ENCODE measurements around the gene SKAP2. TPM values are rescaled to one million over a fixed set of nuclear protein-coding genes. Genes with fewer than 3 reads are reported as not detected.

Gene SKAP2
- polyA plus RNA-seq, 1 donor from 2014 or later, result 3.6 TPM

DNA sequence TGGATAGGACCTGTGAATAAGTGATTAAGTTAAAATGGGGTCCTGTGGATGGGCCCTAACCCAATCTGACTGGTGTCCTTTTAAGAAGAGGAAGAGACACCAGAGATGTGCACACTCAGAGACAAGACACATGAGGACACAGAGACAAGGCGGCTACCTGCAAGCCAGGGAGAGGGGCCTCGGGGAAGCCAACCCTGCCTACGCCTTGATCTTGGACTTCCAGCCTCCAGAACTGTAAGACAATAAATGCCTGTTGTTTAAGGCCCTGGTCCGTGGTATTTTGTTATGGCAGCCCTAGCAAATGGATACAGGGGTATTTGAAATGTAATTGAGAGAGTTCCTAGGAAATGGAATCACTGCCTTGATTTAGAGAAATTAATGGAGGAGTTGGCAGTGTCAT is 225.3 kb downstream of the SKAP2 start:
- no peak overlapping the region for H2AFZ ChIP-seq (ENCODE audit: low read depth, low read length)
- TF ChIP-seq EZH2 (IDR thresholded peaks at IDR 0.05; ENCODE audit: borderline replicate concordance, insufficient read depth, low read length, poor library complexity, severe bottlenecking) (no peak), MXI1 (conservative IDR thresholded peaks at IDR 0.05; ENCODE audit: poor library complexity, severe bottlenecking) (no peak), SMC3 (conservative IDR thresholded peaks at IDR 0.05; ENCODE audit: poor library complexity) (no peak), EP300 (conservative IDR thresholded peaks at IDR 0.05; ENCODE audit: poor library complexity, severe bottlenecking) (no peak), POLR2AphosphoS5 (IDR thresholded peaks at IDR 0.05) (no peak), TAF1 (IDR thresholded peaks at IDR 0.05; ENCODE audit: low read depth) (no peak), RAD21 (conservative IDR thresholded peaks at IDR 0.05) (no peak)
- TF ChIP-seq, protein P1, sequence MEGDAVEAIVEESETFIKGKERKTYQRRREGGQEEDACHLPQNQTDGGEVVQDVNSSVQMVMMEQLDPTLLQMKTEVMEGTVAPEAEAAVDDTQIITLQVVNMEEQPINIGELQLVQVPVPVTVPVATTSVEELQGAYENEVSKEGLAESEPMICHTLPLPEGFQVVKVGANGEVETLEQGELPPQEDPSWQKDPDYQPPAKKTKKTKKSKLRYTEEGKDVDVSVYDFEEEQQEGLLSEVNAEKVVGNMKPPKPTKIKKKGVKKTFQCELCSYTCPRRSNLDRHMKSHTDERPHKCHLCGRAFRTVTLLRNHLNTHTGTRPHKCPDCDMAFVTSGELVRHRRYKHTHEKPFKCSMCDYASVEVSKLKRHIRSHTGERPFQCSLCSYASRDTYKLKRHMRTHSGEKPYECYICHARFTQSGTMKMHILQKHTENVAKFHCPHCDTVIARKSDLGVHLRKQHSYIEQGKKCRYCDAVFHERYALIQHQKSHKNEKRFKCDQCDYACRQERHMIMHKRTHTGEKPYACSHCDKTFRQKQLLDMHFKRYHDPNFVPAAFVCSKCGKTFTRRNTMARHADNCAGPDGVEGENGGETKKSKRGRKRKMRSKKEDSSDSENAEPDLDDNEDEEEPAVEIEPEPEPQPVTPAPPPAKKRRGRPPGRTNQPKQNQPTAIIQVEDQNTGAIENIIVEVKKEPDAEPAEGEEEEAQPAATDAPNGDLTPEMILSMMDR (IDR thresholded peaks at IDR 0.05; ENCODE audit: poor library complexity, severe bottlenecking), result no peak
- TF ChIP-seq, protein P2, sequence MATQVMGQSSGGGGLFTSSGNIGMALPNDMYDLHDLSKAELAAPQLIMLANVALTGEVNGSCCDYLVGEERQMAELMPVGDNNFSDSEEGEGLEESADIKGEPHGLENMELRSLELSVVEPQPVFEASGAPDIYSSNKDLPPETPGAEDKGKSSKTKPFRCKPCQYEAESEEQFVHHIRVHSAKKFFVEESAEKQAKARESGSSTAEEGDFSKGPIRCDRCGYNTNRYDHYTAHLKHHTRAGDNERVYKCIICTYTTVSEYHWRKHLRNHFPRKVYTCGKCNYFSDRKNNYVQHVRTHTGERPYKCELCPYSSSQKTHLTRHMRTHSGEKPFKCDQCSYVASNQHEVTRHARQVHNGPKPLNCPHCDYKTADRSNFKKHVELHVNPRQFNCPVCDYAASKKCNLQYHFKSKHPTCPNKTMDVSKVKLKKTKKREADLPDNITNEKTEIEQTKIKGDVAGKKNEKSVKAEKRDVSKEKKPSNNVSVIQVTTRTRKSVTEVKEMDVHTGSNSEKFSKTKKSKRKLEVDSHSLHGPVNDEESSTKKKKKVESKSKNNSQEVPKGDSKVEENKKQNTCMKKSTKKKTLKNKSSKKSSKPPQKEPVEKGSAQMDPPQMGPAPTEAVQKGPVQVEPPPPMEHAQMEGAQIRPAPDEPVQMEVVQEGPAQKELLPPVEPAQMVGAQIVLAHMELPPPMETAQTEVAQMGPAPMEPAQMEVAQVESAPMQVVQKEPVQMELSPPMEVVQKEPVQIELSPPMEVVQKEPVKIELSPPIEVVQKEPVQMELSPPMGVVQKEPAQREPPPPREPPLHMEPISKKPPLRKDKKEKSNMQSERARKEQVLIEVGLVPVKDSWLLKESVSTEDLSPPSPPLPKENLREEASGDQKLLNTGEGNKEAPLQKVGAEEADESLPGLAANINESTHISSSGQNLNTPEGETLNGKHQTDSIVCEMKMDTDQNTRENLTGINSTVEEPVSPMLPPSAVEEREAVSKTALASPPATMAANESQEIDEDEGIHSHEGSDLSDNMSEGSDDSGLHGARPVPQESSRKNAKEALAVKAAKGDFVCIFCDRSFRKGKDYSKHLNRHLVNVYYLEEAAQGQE (IDR thresholded peaks at IDR 0.05; ENCODE audit: borderline replicate concordance), result no peak

DNA sequence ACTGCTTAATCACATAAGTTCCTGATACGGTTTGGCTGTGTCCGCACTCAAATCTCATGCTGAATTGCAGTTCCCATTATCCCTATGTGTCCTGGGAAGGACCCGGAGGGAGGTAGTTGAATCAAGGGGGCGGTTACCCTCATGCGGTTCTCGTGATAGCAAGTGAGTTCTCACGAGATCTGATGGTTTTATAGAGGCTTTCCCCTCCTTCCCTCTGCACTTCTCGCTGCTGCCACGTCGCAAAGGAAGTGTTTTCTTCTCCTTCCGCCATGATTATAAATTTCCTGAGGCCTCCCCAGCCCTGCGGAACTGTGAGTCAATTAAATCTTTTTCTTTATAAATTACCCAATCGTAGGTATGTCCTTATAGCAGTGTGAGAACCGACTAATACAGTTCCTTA is 226.2 kb downstream of the SKAP2 start:
- Histone ChIP-seq H3K9me2 (ENCODE audit: insufficient read depth, low read length) (no peaks in the 10 kb centered on the region), H3K9ac (ENCODE audit: low read length) (no peak overlapping the region), H3K79me2 (replicated peaks; ENCODE audit: insufficient read depth, low read length) (no peaks in the 10 kb centered on the region), H3F3A (ENCODE audit: insufficient read depth, low read length, poor library complexity, severe bottlenecking) (no peaks in the 10 kb centered on the region), H3K4me2 (ENCODE audit: low read length) (no peak overlapping the region), H3K27me3 (ENCODE audit: insufficient read depth, low read depth, low read length) (no peaks in the 10 kb centered on the region), H4K20me1 (ENCODE audit: insufficient read depth) (no peaks in the 10 kb centered on the region), H3K9me3 (ENCODE audit: low read length) (no peaks in the 10 kb centered on the region), H3K27ac (ENCODE audit: low read length) (no peak overlapping the region), H3K36me3 (ENCODE audit: insufficient read depth, low read length) (no peaks in the 10 kb centered on the region), H3K4me3 (ENCODE audit: low read length) (no peak overlapping the region), H2AFZ (ENCODE audit: low read depth, low read length) (no peak overlapping the region)
- TF ChIP-seq MXI1 (conservative IDR thresholded peaks at IDR 0.05; ENCODE audit: poor library complexity, severe bottlenecking) (no peak), EZH2 (IDR thresholded peaks at IDR 0.05; ENCODE audit: borderline replicate concordance, insufficient read depth, low read length, poor library complexity, severe bottlenecking) (no peak), SMC3 (conservative IDR thresholded peaks at IDR 0.05; ENCODE audit: poor library complexity) (no peak), TAF1 (IDR thresholded peaks at IDR 0.05; ENCODE audit: low read depth) (no peak), EP300 (conservative IDR thresholded peaks at IDR 0.05; ENCODE audit: poor library complexity, severe bottlenecking) (no peak), RAD21 (conservative IDR thresholded peaks at IDR 0.05) (no peak), POLR2AphosphoS5 (IDR thresholded peaks at IDR 0.05) (no peak)
- TF ChIP-seq, protein P1 (IDR thresholded peaks at IDR 0.05; ENCODE audit: poor library complexity, severe bottlenecking), result no peak
- TF ChIP-seq, protein P2 (IDR thresholded peaks at IDR 0.05; ENCODE audit: borderline replicate concordance), result no peak

More for the DNA sequence above, 225.3 kb downstream of the SKAP2 start:
- H3K4me2 ChIP-seq (ENCODE audit: low read length), result no peak overlapping the region
- H3K27ac ChIP-seq (ENCODE audit: low read length), result no peak overlapping the region
- no peaks in the 10 kb centered on the region for H3K9me3 ChIP-seq (ENCODE audit: low read length)
- H3F3A ChIP-seq (ENCODE audit: insufficient read depth, low read length, poor library complexity, severe bottlenecking), result no peaks in the 10 kb centered on the region
- H3K79me2 ChIP-seq (replicated peaks; ENCODE audit: insufficient read depth, low read length), result no peaks in the 10 kb centered on the region
- no peaks in the 10 kb centered on the region for H4K20me1 ChIP-seq (ENCODE audit: insufficient read depth)
- H3K9ac ChIP-seq (ENCODE audit: low read length), result no peak overlapping the region
- no peaks in the 10 kb centered on the region for H3K27me3 ChIP-seq (ENCODE audit: insufficient read depth, low read depth, low read length)
- H3K4me3 ChIP-seq (ENCODE audit: low read length), result no peak overlapping the region
- no peaks in the 10 kb centered on the region for H3K36me3 ChIP-seq (ENCODE audit: insufficient read depth, low read length)
- no peaks in the 10 kb centered on the region for H3K9me2 ChIP-seq (ENCODE audit: insufficient read depth, low read length)
